ENCODE data around the gene CHD6. TPM values are rescaled to one million over a fixed set of nuclear protein-coding genes. Genes with fewer than 3 reads are reported as not detected.

Gene CHD6
- total and polyA plus RNA-seq, 2 of the 13 experiments (the other 11 are each of a cell fraction or from before 2014, with no cell fraction given): 14.4 to 52.0 TPM

GRCh38 chr20:41577129-41578009 is 40.8 kb downstream of the CHD6 start (continued):
- TF ChIP-seq ZMYM2 (CRISPR knock-in tag; IDR thresholded peaks at IDR 0.05) (peak; percentile 13; the same call in 1 of the 2 replicates), ZNF451 (CRISPR knock-in tag; IDR thresholded peaks at IDR 0.05) (no peak), MBD4 (IDR thresholded peaks at IDR 0.05; ENCODE audit: borderline replicate concordance, low read length) (0 out of 2 replicates have a peak, but pooled peaks have one; percentile 73), ZNF790 (CRISPR knock-in tag; IDR thresholded peaks at IDR 0.05; ENCODE audit: borderline replicate concordance) (0 out of 2 replicates have a peak, but pooled peaks have one; percentile 82), DMAP1 (CRISPR knock-in tag; IDR thresholded peaks at IDR 0.05) (no peak), MXI1 (IDR thresholded peaks at IDR 0.05; ENCODE audit: borderline replicate concordance, low read depth, low read length) (no peak), PATZ1 (CRISPR knock-in tag; IDR thresholded peaks at IDR 0.05) (peak; percentile 45; the same call in 1 of the 2 replicates), MAFF (IDR thresholded peaks at IDR 0.05; ENCODE audit: low read depth, low read length) (no peak), SMAD3 (CRISPR knock-in tag; IDR thresholded peaks at IDR 0.05) (no peak), SATB2 (CRISPR knock-in tag; IDR thresholded peaks at IDR 0.05) (no peak), ZNF317 (CRISPR knock-in tag; IDR thresholded peaks at IDR 0.05) (peak; percentile 97), SOX5 (CRISPR knock-in tag; IDR thresholded peaks at IDR 0.05; ENCODE audit: borderline replicate concordance) (peak; percentile 37; the same call in 1 of the 2 replicates), CHD4 (IDR thresholded peaks at IDR 0.05; ENCODE audit: borderline replicate concordance, low read length) (peak; percentile 71; the same call in 1 of the 2 replicates), RBAK (CRISPR knock-in tag; IDR thresholded peaks at IDR 0.05) (peak; percentile 98), RAD21 (CRISPR knock-in tag; IDR thresholded peaks at IDR 0.05) (0 out of 2 replicates have a peak, but pooled peaks have one; percentile 18), MLX (CRISPR knock-in tag; IDR thresholded peaks at IDR 0.05) (no peak), ZNF331 (CRISPR knock-in tag; IDR thresholded peaks at IDR 0.05) (peak; percentile 35; the same call in 1 of the 2 replicates), NR2F1 (CRISPR knock-in tag; IDR thresholded peaks at IDR 0.05) (peak in 1 of 2 experiments; percentile 56; a peak in 3 of 4 replicates), KAT7 (CRISPR knock-in tag; IDR thresholded peaks at IDR 0.05; ENCODE audit: borderline replicate concordance) (0 out of 2 replicates have a peak, but pooled peaks have one; percentile 59), CC2D1A (CRISPR knock-in tag; IDR thresholded peaks at IDR 0.05) (no peak), KDM1A (CRISPR knock-in tag; IDR thresholded peaks at IDR 0.05) (0 out of 2 replicates have a peak, but pooled peaks have one; percentile 31), ZNF543 (CRISPR knock-in tag; IDR thresholded peaks at IDR 0.05) (0 out of 2 replicates have a peak, but pooled peaks have one; percentile 54), ZNF607 (CRISPR knock-in tag; IDR thresholded peaks at IDR 0.05; ENCODE audit: borderline replicate concordance) (no peak), PHF5A (CRISPR knock-in tag; IDR thresholded peaks at IDR 0.05; ENCODE audit: low read depth, unreplicated experiment) (no peak)
- TF ChIP-seq, protein P1, sequence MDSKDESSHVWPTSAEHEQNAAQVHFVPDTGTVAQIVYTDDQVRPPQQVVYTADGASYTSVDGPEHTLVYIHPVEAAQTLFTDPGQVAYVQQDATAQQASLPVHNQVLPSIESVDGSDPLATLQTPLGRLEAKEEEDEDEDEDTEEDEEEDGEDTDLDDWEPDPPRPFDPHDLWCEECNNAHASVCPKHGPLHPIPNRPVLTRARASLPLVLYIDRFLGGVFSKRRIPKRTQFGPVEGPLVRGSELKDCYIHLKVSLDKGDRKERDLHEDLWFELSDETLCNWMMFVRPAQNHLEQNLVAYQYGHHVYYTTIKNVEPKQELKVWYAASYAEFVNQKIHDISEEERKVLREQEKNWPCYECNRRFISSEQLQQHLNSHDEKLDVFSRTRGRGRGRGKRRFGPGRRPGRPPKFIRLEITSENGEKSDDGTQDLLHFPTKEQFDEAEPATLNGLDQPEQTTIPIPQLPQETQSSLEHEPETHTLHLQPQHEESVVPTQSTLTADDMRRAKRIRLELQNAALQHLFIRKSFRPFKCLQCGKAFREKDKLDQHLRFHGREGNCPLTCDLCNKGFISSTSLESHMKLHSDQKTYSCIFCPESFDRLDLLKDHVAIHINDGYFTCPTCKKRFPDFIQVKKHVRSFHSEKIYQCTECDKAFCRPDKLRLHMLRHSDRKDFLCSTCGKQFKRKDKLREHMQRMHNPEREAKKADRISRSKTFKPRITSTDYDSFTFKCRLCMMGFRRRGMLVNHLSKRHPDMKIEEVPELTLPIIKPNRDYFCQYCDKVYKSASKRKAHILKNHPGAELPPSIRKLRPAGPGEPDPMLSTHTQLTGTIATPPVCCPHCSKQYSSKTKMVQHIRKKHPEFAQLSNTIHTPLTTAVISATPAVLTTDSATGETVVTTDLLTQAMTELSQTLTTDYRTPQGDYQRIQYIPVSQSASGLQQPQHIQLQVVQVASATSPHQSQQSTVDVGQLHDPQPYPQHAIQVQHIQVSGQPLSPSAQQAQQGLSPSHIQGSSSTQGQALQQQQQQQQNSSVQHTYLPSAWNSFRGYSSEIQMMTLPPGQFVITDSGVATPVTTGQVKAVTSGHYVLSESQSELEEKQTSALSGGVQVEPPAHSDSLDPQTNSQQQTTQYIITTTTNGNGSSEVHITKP (CRISPR knock-in tag; IDR thresholded peaks at IDR 0.05; ENCODE audit: low read depth): no peak

Data from HepG2 (cell line).